A549 (cell line): ENCODE results near the gene NCOA7. TPM values are rescaled to one million over a fixed set of nuclear protein-coding genes. Genes with fewer than 3 reads are reported as not detected.
A peak's percentile ranks its signal among the peaks of the same experiment; 100 is the strongest.

Source experiments
- ATAC-seq, 2 experiments: fragments of 200-7000 bp in 1 of 2; fragments of >200 bp in 1 of 2; cut with Nextera tagmentation in 1 of 2; cut with Tn5 transposase in 1 of 2; 3 replicates each; pipeline versions ENCODE4 v1.8.0 to v1.9.1; 2018 to 2020; ENCODE audit warnings: mild to moderate bottlenecking in 1 of 2, moderate library complexity in 1 of 2
- CTCF ChIA-PET: fragments of 300-600 bp; sonication (Branson Sonifier 250); formaldehyde crosslinking; extraction: SDS; loops from one replicate; lab custom pipeline; 2021; ENCODE audit warnings: antibody characterized with exemption, inconsistent platforms; lab: Yijun Ruan, JAX
- POLR2A ChIA-PET: fragments of 350-600 bp; formaldehyde crosslinking; extraction: SDS; loops from one replicate; lab custom pipeline; 2021; ENCODE audit warnings: antibody characterized with exemption, inconsistent platforms; lab: Yijun Ruan, JAX
- DNase-seq, 2 experiments: peaks; one replicate each; pipeline versions ENCODE4 v3.0.0 to v3.0.0-alpha.2; 2011 to 2016; ENCODE audit warnings: low read depth in 1 of 2, low spot score in 1 of 2
- FAIRE-seq: peaks from 2 replicates; lab custom pipeline; 2011; peaks lifted over from hg19 to GRCh38; lab: Jason Lieb, UNC
- H3K27ac ChIP-seq, 2 experiments: fragments of >200 bp; sonication (Bioruptor Twin); formaldehyde crosslinking; 3 replicates each; pipeline ENCODE4 v1.5.1; 2016 to 2017
- H3K4me1 ChIP-seq: fragments of >200 bp; sonication (Bioruptor Twin); formaldehyde crosslinking; 3 replicates; pipeline ENCODE4 v1.6.1; 2016
- H3K4me2 ChIP-seq: fragments of >200 bp; sonication (Bioruptor Twin); formaldehyde crosslinking; 3 replicates; pipeline ENCODE4 v1.6.1; 2016
- H3K4me3 ChIP-seq: fragments of >200 bp; sonication (Bioruptor Twin); formaldehyde crosslinking; 3 replicates; pipeline ENCODE4 v1.5.1; 2016
- H3K9me3 ChIP-seq: fragments of >200 bp; sonication (Bioruptor Twin); formaldehyde crosslinking; 3 replicates; pipeline ENCODE4 v1.6.1; 2016
- CHD2 ChIP-seq: fragments of 150-350 bp; IDR thresholded peaks from 2 replicates; pipeline ENCODE4 v1.6.1; 2014; ENCODE audit warnings: low read length; ENCODE audit not compliant: partially characterized antibody
- CHD4 ChIP-seq: fragments of 200-600 bp; sonication (generic); IDR thresholded peaks from 2 replicates; pipeline ENCODE4 v1.6.1; 2016; ENCODE audit warnings: antibody characterized with exemption, mild to moderate bottlenecking, borderline replicate concordance
- EHMT2 ChIP-seq: fragments of 200-600 bp; sonication (generic); IDR thresholded peaks from 2 replicates; pipeline ENCODE4 v1.6.1; 2016; ENCODE audit warnings: antibody characterized with exemption, low read depth, mild to moderate bottlenecking, moderate library complexity
- ESRRA ChIP-seq: fragments of 150-350 bp; IDR thresholded peaks from 2 replicates; pipeline ENCODE4 v1.6.1; 2014; ENCODE audit warnings: mild to moderate bottlenecking, low read length, borderline replicate concordance
- FOSB ChIP-seq: fragments of 250-450 bp; sonication (Bioruptor Pico); IDR thresholded peaks from 2 replicates; pipeline ENCODE4 v1.5.0; 2020; ENCODE audit warnings: mild to moderate bottlenecking, moderate library complexity
- FOSL2 ChIP-seq, 2 experiments: fragments of 450-650 bp in 1 of 2; fragments of >200 bp in 1 of 2; sonication (Bioruptor Twin) in 1 of 2; formaldehyde crosslinking; IDR thresholded peaks; 2 replicates each; pipeline versions ENCODE4 v1.5.0 to v1.6.1; 2016 to 2020; ENCODE audit warnings: mild to moderate bottlenecking in 1 of 2, moderate library complexity in 1 of 2
- FOXS1 ChIP-seq: fragments of 250-450 bp; sonication (Bioruptor Pico); IDR thresholded peaks from 2 replicates; pipeline ENCODE4 v1.5.0; 2020; ENCODE audit warnings: mild to moderate bottlenecking, moderate library complexity
- GATA3 ChIP-seq: IDR thresholded peaks from 2 replicates; pipeline ENCODE4 v1.6.1; 2012; ENCODE audit warnings: borderline replicate concordance
- HEYL ChIP-seq: fragments of 250-450 bp; sonication (Bioruptor Pico); IDR thresholded peaks from 2 replicates; pipeline ENCODE4 v1.8.0; 2021; ENCODE audit warnings: mild to moderate bottlenecking, moderate library complexity
- HOXB5 ChIP-seq: fragments of 250-450 bp; sonication (Bioruptor Pico); IDR thresholded peaks from 2 replicates; pipeline ENCODE4 v1.5.0; 2020; ENCODE audit warnings: mild to moderate bottlenecking, moderate library complexity
- MAZ ChIP-seq: fragments of 150-350 bp; IDR thresholded peaks from 2 replicates; pipeline ENCODE4 v1.6.1; 2014; ENCODE audit warnings: antibody characterized with exemption, low read depth, low read length, borderline replicate concordance
- NFE2L2 ChIP-seq: fragments of 150-350 bp; conservative IDR thresholded peaks from 2 replicates; pipeline ENCODE4 v1.6.1; 2014; ENCODE audit warnings: low read length
- NPAS2 ChIP-seq: fragments of 250-450 bp; sonication (Bioruptor Pico); IDR thresholded peaks from 2 replicates; pipeline ENCODE4 v1.8.0; 2022; ENCODE audit warnings: mild to moderate bottlenecking, moderate library complexity, borderline replicate concordance
- PHF8 ChIP-seq: fragments of 200-600 bp; sonication (generic); IDR thresholded peaks from 2 replicates; pipeline ENCODE4 v1.6.1; 2016; ENCODE audit warnings: low read depth, mild to moderate bottlenecking, antibody characterized with exemption, moderate library complexity, borderline replicate concordance
- POLR2A ChIP-seq: IDR thresholded peaks from 2 replicates; pipeline ENCODE4 v1.6.1; 2012; ENCODE audit warnings: mild to moderate bottlenecking, low read length
- POLR2AphosphoS2 ChIP-seq: conservative IDR thresholded peaks from 2 replicates; pipeline ENCODE4 v1.6.1; 2012; ENCODE audit warnings: low read length, improper control_type of control experiment, inconsistent platforms
- RAD21 ChIP-seq, 2 experiments: fragments of >200 bp in 1 of 2; sonication (Bioruptor Twin) in 1 of 2; formaldehyde crosslinking in 1 of 2; IDR thresholded peaks in 1 of 2; conservative IDR thresholded peaks in 1 of 2; 2 replicates in 1 of 2; 3 replicates in 1 of 2; pipeline ENCODE4 v1.6.1; 2012 to 2018; ENCODE audit warnings: inconsistent platforms in 1 of 2
- SMC3 ChIP-seq: fragments of >200 bp; sonication (Bioruptor Twin); formaldehyde crosslinking; IDR thresholded peaks from 3 replicates; pipeline ENCODE4 v1.6.1; 2018; ENCODE audit warnings: inconsistent platforms
- TFCP2L1 ChIP-seq: fragments of 250-450 bp; sonication (Bioruptor Pico); IDR thresholded peaks from 2 replicates; pipeline ENCODE4 v1.5.0; 2021; ENCODE audit warnings: mild to moderate bottlenecking
- TP53 ChIP-seq: fragments of 250-450 bp; sonication (Bioruptor Pico); IDR thresholded peaks from 2 replicates; pipeline ENCODE4 v1.5.0; 2021; ENCODE audit warnings: mild to moderate bottlenecking, moderate library complexity
- ZFP36 ChIP-seq: fragments of 450-650 bp; IDR thresholded peaks from 2 replicates; pipeline ENCODE4 v1.6.1; 2014; ENCODE audit warnings: borderline replicate concordance; ENCODE audit not compliant: partially characterized antibody
- ZNF302 ChIP-seq: fragments of 250-450 bp; sonication (Bioruptor Pico); IDR thresholded peaks from 2 replicates; pipeline ENCODE4 v1.9.0; 2021; ENCODE audit warnings: inconsistent platforms, mild to moderate bottlenecking, moderate library complexity
- WGBS: methylation state at CpG from one replicate; pipeline ENCODE4 v1.1.6; 2017; ENCODE audit errors: missing lambda C conversion rate; 5-methylcytosine and 5-hydroxymethylcytosine counted together
- polyA plus RNA-seq, 4 experiments: library from polyadenylated mRNA; depleted of rRNA in 3 of 4; stranded (reverse); fragments of >200 nt; fragmentation: RNase III in 1 of 4; extraction: RNeasy Plus Mini Kit Qiagen cat#74134 plus additional on column Dnase treatment in 1 of 4; gene quantifications; 2 replicates in 3 of 4; 3 replicates in 1 of 4; pipeline ENCODE4 v1.2.3, GENCODE V29; 2011 to 2017
- TF ChIP-seq, protein P1 (sequence below): IDR thresholded peaks from 2 replicates; pipeline ENCODE4 v1.6.1; 2012
- TF ChIP-seq, protein P2 (sequence below): IDR thresholded peaks from 2 replicates; pipeline ENCODE4 v1.6.1; 2012
- TF ChIP-seq, protein P3 (sequence below): IDR thresholded peaks from 2 replicates; pipeline ENCODE4 v1.6.1; 2012; ENCODE audit warnings: low read depth, borderline replicate concordance
- TF ChIP-seq, protein P4 (sequence below): fragments of 450-650 bp; IDR thresholded peaks from 2 replicates; pipeline ENCODE4 v1.6.1; 2014; ENCODE audit warnings: antibody characterized with exemption
- TF ChIP-seq, protein P5 (sequence below): fragments of >200 bp; sonication (Bioruptor Twin); formaldehyde crosslinking; IDR thresholded peaks from 3 replicates; pipeline ENCODE4 v1.5.1; 2016
- TF ChIP-seq, protein P6 (sequence below): fragments of 250-450 bp; sonication (Bioruptor Pico); IDR thresholded peaks from 2 replicates; pipeline ENCODE4 v1.5.0; 2021; ENCODE audit warnings: mild to moderate bottlenecking, moderate library complexity, borderline replicate concordance

NCOA7 gene
- polyA plus RNA-seq, 2 of the 4 experiments (the other 2 are of a cell fraction), result 66.4 to 195 TPM

DNA sequence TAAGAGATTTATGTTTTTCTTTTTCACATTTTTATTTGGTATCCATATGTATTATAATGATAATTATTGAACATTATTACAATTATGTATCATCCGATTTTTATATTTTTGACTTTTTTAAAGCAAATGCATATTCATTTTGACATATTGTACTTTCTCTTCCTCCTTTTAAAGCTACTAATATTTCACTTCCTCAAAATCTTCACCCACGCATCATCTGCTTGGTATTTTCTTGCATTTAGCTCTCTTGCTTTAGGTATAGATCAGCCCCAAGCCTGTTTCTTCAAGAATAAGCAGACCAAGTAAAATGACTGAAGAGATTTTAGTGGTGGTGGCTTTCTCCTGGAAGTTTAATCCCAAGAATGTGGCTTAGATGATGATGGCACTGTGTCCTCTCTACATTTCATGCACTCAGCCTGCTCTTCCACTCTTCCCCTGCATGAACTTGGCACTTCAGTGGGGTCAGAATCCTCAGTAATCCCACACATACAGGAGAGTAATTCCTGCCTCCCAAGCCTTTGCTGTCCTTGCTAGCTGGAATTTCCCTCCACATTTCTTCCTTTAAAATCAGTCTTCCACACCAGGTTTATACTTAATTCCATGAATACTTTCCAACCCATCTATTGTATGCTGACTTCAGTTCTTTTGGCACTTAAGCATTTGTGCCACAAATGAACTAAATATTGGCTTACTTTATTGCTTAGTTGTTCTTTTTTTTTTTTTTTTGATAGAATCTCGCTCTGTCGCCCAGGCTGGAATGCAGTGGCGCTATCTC is 8.2 kb downstream of the NCOA7 start:
- H3K4me1 ChIP-seq, result peaks cover 36% of the 10 kb centered on the region
- no peak for TF ChIP-seq CHD4
- no peak for TF ChIP-seq SMC3
- TF ChIP-seq, protein P1, sequence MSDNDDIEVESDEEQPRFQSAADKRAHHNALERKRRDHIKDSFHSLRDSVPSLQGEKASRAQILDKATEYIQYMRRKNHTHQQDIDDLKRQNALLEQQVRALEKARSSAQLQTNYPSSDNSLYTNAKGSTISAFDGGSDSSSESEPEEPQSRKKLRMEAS, result no peak
- no peak for TF ChIP-seq CHD2
- no peak for TF ChIP-seq POLR2AphosphoS2
- TF ChIP-seq ESRRA, result no peak
- TF ChIP-seq, protein P2, sequence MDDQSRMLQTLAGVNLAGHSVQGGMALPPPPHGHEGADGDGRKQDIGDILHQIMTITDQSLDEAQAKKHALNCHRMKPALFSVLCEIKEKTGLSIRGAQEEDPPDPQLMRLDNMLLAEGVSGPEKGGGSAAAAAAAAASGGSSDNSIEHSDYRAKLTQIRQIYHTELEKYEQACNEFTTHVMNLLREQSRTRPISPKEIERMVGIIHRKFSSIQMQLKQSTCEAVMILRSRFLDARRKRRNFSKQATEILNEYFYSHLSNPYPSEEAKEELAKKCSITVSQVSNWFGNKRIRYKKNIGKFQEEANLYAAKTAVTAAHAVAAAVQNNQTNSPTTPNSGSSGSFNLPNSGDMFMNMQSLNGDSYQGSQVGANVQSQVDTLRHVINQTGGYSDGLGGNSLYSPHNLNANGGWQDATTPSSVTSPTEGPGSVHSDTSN, result no peak
- no peak for TF ChIP-seq RAD21 (conservative IDR thresholded peaks at IDR 0.05 in 1 of 2, IDR thresholded peaks at IDR 0.05 in 1 of 2)
- no peak for TF ChIP-seq FOXS1 (CRISPR knock-in tag)
- no peak for TF ChIP-seq FOSB (CRISPR knock-in tag)
- no peak for TF ChIP-seq ZNF302
- TF ChIP-seq HOXB5 (CRISPR knock-in tag), result no peak
- TF ChIP-seq HEYL, result no peak
- no peak for TF ChIP-seq FOSL2 (IDR thresholded peaks at IDR 0.05)
- no peak for TF ChIP-seq FOSL2 (CRISPR knock-in tag; IDR thresholded peaks at IDR 0.05)
- TF ChIP-seq TFCP2L1, result no peak
- TF ChIP-seq MAZ, result no peak
- TF ChIP-seq NFE2L2, result no peak
- no peak for TF ChIP-seq PHF8
- H3K9me3 ChIP-seq, result no peaks in the 10 kb centered on the region
- ChIA-PET CTCF (interaction anchor here (1.0 kb wide), 1 partner anchor 175 kb away, joined by 4 read pairs; no protein-coding TSS in a partner anchor), POLR2A (no interaction called here)
- no peak overlapping the region for H3K4me3 ChIP-seq
- no peak for ATAC-seq
- WGBS, result 96% methylated on average over 5 of the region's 5 CpGs
- H3K27ac ChIP-seq, result no peak overlapping the region
- no peak for FAIRE-seq
- DNase-seq, result no peak
- H3K4me2 ChIP-seq, result 0 out of 3 replicates have a peak overlapping the region, but pooled peaks have one; percentile 14

DNA sequence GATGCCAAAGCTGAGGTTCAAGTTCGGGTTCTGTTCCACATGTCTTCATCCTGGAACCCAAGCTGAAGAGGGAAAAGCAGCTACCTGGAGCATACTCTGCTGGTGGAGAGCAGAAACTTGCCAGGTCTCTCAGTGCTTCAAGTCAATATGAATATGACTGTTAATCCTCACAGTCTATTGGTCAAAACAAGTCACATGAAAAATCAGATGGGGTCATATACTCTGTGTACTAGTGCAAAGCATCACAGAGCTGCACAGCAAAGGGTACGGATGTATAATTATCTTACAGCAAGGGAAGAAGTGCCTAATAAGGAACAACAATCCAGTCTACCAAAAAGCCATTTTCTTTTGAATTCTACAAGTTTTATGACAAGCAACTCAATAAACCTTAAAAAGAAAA is 11.6 kb downstream of the NCOA7 start:
- WGBS, result 93% methylated on average over 2 of the region's 2 CpGs
- Histone ChIP-seq H3K9me3 (no peaks in the 10 kb centered on the region), H3K4me3 (no peak overlapping the region), H3K27ac (no peak overlapping the region), H3K4me2 (no peak overlapping the region), H3K4me1 (peaks cover 24% of the 10 kb centered on the region; the same call in 1 of the 3 replicates)
- no peak for DNase-seq
- FAIRE-seq, result no peak
- CTCF ChIA-PET, result interaction anchor here (1.9 to 2.4 kb wide), 2 partner anchors 11 to 154 kb away, joined by 7 to 12 read pairs; partner anchors contain the start of genes HINT3 and NCOA7
- peak in 1 of 2 experiments; percentile 46; a peak in 2 of 6 replicates for ATAC-seq
- POLR2A ChIA-PET, result no interaction called here
- no peak for TF ChIP-seq PHF8
- TF ChIP-seq NPAS2 (CRISPR knock-in tag), result no peak
- TF ChIP-seq, protein P2, result no peak
- no peak for TF ChIP-seq TP53 (CRISPR knock-in tag)
- TF ChIP-seq, protein P3, sequence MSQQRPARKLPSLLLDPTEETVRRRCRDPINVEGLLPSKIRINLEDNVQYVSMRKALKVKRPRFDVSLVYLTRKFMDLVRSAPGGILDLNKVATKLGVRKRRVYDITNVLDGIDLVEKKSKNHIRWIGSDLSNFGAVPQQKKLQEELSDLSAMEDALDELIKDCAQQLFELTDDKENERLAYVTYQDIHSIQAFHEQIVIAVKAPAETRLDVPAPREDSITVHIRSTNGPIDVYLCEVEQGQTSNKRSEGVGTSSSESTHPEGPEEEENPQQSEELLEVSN, result no peak
- TF ChIP-seq, protein P4, sequence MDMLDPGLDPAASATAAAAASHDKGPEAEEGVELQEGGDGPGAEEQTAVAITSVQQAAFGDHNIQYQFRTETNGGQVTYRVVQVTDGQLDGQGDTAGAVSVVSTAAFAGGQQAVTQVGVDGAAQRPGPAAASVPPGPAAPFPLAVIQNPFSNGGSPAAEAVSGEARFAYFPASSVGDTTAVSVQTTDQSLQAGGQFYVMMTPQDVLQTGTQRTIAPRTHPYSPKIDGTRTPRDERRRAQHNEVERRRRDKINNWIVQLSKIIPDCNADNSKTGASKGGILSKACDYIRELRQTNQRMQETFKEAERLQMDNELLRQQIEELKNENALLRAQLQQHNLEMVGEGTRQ, result no peak
- TF ChIP-seq GATA3, result no peak
- no peak for TF ChIP-seq FOXS1 (CRISPR knock-in tag)
- TF ChIP-seq ZFP36, result no peak
- no peak for TF ChIP-seq CHD2
- TF ChIP-seq, protein P5, sequence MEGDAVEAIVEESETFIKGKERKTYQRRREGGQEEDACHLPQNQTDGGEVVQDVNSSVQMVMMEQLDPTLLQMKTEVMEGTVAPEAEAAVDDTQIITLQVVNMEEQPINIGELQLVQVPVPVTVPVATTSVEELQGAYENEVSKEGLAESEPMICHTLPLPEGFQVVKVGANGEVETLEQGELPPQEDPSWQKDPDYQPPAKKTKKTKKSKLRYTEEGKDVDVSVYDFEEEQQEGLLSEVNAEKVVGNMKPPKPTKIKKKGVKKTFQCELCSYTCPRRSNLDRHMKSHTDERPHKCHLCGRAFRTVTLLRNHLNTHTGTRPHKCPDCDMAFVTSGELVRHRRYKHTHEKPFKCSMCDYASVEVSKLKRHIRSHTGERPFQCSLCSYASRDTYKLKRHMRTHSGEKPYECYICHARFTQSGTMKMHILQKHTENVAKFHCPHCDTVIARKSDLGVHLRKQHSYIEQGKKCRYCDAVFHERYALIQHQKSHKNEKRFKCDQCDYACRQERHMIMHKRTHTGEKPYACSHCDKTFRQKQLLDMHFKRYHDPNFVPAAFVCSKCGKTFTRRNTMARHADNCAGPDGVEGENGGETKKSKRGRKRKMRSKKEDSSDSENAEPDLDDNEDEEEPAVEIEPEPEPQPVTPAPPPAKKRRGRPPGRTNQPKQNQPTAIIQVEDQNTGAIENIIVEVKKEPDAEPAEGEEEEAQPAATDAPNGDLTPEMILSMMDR, result no peak
- TF ChIP-seq, protein P6, sequence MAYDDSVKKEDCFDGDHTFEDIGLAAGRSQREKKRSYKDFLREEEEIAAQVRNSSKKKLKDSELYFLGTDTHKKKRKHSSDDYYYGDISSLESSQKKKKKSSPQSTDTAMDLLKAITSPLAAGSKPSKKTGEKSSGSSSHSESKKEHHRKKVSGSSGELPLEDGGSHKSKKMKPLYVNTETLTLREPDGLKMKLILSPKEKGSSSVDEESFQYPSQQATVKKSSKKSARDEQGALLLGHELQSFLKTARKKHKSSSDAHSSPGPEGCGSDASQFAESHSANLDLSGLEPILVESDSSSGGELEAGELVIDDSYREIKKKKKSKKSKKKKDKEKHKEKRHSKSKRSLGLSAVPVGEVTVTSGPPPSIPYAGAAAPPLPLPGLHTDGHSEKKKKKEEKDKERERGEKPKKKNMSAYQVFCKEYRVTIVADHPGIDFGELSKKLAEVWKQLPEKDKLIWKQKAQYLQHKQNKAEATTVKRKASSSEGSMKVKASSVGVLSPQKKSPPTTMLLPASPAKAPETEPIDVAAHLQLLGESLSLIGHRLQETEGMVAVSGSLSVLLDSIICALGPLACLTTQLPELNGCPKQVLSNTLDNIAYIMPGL, result no peak
- TF ChIP-seq EHMT2, result no peak
- TF ChIP-seq HEYL, result no peak
- TF ChIP-seq POLR2A, result no peak
- no peak for TF ChIP-seq ESRRA
- TF ChIP-seq, all 56 proteins: peak for 0
